ENCODE measurements around the gene LIMCH1. TPM values are rescaled to one million over a fixed set of nuclear protein-coding genes. Genes with fewer than 3 reads are reported as not detected.

The LIMCH1 gene
- total RNA-seq, 1 experiment from 2014 or later, result 3.3 TPM

- Histone ChIP-seq H3K9ac (ENCODE audit: extremely low read depth, insufficient read length, low read length) (no peak overlapping the region), H3K27ac (ENCODE audit: insufficient read length, low read depth, low read length) (no peak overlapping the region), H3K4me2 (ENCODE audit: insufficient read depth, insufficient read length, low read length) (no peak overlapping the region), H4K91ac (ENCODE audit: insufficient read length, low read depth, low read length) (no peak overlapping the region), H3T11ph (ENCODE audit: low read length) (no peak overlapping the region), H3K9me3 (ENCODE audit: control insufficient read depth, low read depth, low read length) (no peaks in the 10 kb centered on the region), H3K23me2 (ENCODE audit: insufficient read length, low read depth, low read length, poor library complexity, severe bottlenecking) (no peaks in the 10 kb centered on the region), H3K14ac (ENCODE audit: insufficient read depth, low read length) (no peak overlapping the region), H3K56ac (ENCODE audit: insufficient read length, low read depth, low read length) (no peak overlapping the region), H2BK5ac (ENCODE audit: insufficient read length, low read length) (no peak overlapping the region), H3K27me3 (ENCODE audit: insufficient read depth, low read length) (no peaks in the 10 kb centered on the region), H3K79me2 (ENCODE audit: insufficient read depth, low read length) (no peaks in the 10 kb centered on the region), H4K8ac (replicated peaks; ENCODE audit: insufficient read length, low read depth, low read length) (no peak overlapping the region), H2BK15ac (ENCODE audit: low read depth, low read length) (no peak overlapping the region), H2BK12ac (ENCODE audit: insufficient read length, low read depth, low read length) (no peak overlapping the region), H4K20me1 (ENCODE audit: control insufficient read depth, insufficient read depth, insufficient read length) (no peaks in the 10 kb centered on the region), H3K79me1 (ENCODE audit: insufficient read depth, low read depth, low read length, poor library complexity, severe bottlenecking) (no peaks in the 10 kb centered on the region), H4K5ac (ENCODE audit: insufficient read length, low read depth, low read length) (no peak overlapping the region), H3K18ac (ENCODE audit: insufficient read length, low read depth, low read length) (no peak overlapping the region), H2AFZ (ENCODE audit: low read length) (no peak overlapping the region), H2AK5ac (ENCODE audit: insufficient read length, low read length) (no peak overlapping the region), H3K4me1 (ENCODE audit: insufficient read depth, low read length) (0 out of 2 replicates have a peak, but pooled peaks cover 2% of the 10 kb centered on the region), H2BK20ac (ENCODE audit: low read depth, low read length, poor library complexity, severe bottlenecking) (no peak overlapping the region), H3K23ac (ENCODE audit: insufficient read length, low read depth, low read length) (no peak overlapping the region), H2BK120ac (ENCODE audit: low read depth, low read length, poor library complexity, severe bottlenecking) (no peak overlapping the region), H3K4ac (ENCODE audit: low read depth, low read length) (no peak overlapping the region)
- no CpG with 5 or more reads among the region's 5 CpGs for WGBS (ENCODE audit: extremely low coverage, insufficient read length, low lambda C conversion rate)
- Mint-ChIP-seq H3K36me3 (ENCODE audit: insufficient read depth in 1 of 3, low read depth in 3 of 3) (peaks cover 0 to 7% (median 0%) of the 10 kb centered on the region in 3 experiments; a peak in 1 of 7 replicates), H3K27me3 (ENCODE audit: low read depth) (peaks cover 2% of the 10 kb centered on the region; the same call in 1 of the 2 replicates), H3K27ac (no peak overlapping the region), H3K9me3 (no peaks in the 10 kb centered on the region), H3K4me3 (no peak overlapping the region), H3K4me1 (peaks cover 6 to 7% of the 10 kb centered on the region in 2 experiments)
- TF ChIP-seq CTCF (conservative IDR thresholded peaks at IDR 0.05), result no peak
- no peak for DNase-seq
These were observed 7.2 kb upstream of the LIMCH1 start for GRCh38 chr4:41530741-41531140.
